Psoas muscle (tissue), 8 donors: ENCODE results near the gene IGSF22. TPM values are rescaled to one million over a fixed set of nuclear protein-coding genes. Genes with fewer than 3 reads are reported as not detected.
"Not testable (repeated sequence)": the region's sequence is repeated elsewhere in the genome, so short reads cannot be mapped to it uniquely, and the experiment has no call there.

Experiments used
- ATAC-seq, 4 donors: fragments of 200-7000 bp; cut with Tn5 transposase; one replicate each; pipeline ENCODE4 v1.9.1; 2020; ENCODE audit warnings: moderate library complexity in 3 of 4, mild to moderate bottlenecking in 2 of 4
- DNase-seq, 2 donors: peaks; one replicate each; pipeline ENCODE4 v3.0.0-alpha.2; 2020
- H3K27ac ChIP-seq: fragments of 200-600 bp; one replicate; pipeline ENCODE4 v1.8.0; 2022
- H3K27me3 ChIP-seq, 3 donors: fragments of 200-600 bp in 1 of 3; one replicate each; pipeline versions ENCODE4 v1.6.1 to v1.8.0; 2013 to 2022; ENCODE audit warnings: low read length in 2 of 3, mild to moderate bottlenecking in 2 of 3, moderate library complexity in 1 of 3; ENCODE audit not compliant: insufficient read depth in 3 of 3
- H3K36me3 ChIP-seq, 2 donors: fragments of 200-600 bp in 1 of 2; one replicate each; pipeline versions ENCODE4 v1.6.1 to v1.8.0; 2013 to 2022; ENCODE audit warnings: low read depth in 1 of 2, mild to moderate bottlenecking in 1 of 2, moderate library complexity in 1 of 2; ENCODE audit not compliant: insufficient read depth in 1 of 2
- H3K4me1 ChIP-seq: fragments of 200-600 bp; one replicate; pipeline ENCODE4 v1.8.0; 2022
- H3K4me3 ChIP-seq: fragments of 200-600 bp; one replicate; pipeline ENCODE4 v1.8.0; 2022; ENCODE audit warnings: mild to moderate bottlenecking
- H3K9me3 ChIP-seq: fragments of 200-600 bp; one replicate; pipeline ENCODE4 v1.8.0; 2022
- WGBS, 3 donors: extraction: QIAGEN DNeasy Blood & Tissue Kit; methylation state at CpG; one replicate each; pipeline versions ENCODE4 v1.1.6 to v1.1.7; 2013; 5-methylcytosine and 5-hydroxymethylcytosine counted together
- intact Hi-C, 2 donors: fragments of 100-400 bp; cut with DNase I; formaldehyde crosslinking; loops; one replicate each; pipeline versions ENCODE4 v1.11.0 to v1.14.2; 2022
- polyA plus RNA-seq, 3 donors: library from polyadenylated mRNA; stranded (reverse); fragments of 200-250 nt; gene quantifications; one replicate each; pipeline ENCODE4 v1.2.3, GENCODE V29; 2013
- total RNA-seq, 4 donors: library from RNA; stranded (reverse); fragmentation: NEBNext Ultra II Directional in 2 of 4; extraction: Animal tissue kit (Norgen Biotek cat#: 25700) in 2 of 4; gene quantifications; one replicate each; pipeline versions ENCODE4 v1.2.1 to v1.2.4, GENCODE V29; 2021 to 2023
- TF ChIP-seq, protein P1 (sequence below): fragments of 200-600 bp; IDR thresholded peaks from one replicate; pipeline ENCODE4 v1.8.0; 2022; ENCODE audit warnings: antibody characterized with exemption
- donor health status: healthy with polysubstance abuse.
- donor health status: DM: no; HTN: no; CAD: no; lungs with moderate emphysema.
- donor health status: Bipolar disorder and iron deficiency.
- donor health status: healthy.
- donor health status: DM: yes; HTN: yes; CAD: no.
- donor health status: DM: no; HTN: no; CAD: no.
- donor health status: DM: no; HTN: no; CAD: no.
- donor health status: DM: yes; HTN: yes; CAD: no.

Gene IGSF22
- total and polyA plus RNA-seq, 7 donors: 0.03 to 0.87 (median 0.49) TPM

DNA sequence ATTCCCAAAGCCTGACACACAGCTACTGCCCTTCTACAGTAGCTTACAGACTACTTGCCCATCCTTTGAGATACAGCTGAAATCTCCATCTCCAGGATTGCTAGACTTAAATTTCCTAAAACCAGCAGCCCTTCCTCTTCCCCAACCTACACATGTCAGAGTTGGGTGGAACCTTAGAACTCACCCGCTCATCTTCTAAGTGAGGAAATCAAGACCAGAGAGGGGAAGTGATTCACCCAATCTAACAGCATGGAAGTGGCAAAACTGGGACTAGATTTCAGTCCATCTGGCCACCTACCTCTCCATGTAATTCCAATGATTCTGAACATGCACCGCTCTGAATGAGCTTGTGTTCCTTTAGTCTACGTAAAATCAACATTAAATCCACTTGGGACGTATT lies 28.4 kb downstream of the IGSF22 start:
- Histone ChIP-seq H3K9me3 (no peaks in the 10 kb centered on the region), H3K4me1 (peaks cover 11% of the 10 kb centered on the region), H3K36me3 (peaks cover 0 to 16% of the 10 kb centered on the region in 2 donors), H3K27ac (no peak overlapping the region), H3K27me3 (no peaks in the 10 kb centered on the region), H3K4me3 (no peak overlapping the region)
- DNase-seq: no peak
- TF ChIP-seq, protein P1, sequence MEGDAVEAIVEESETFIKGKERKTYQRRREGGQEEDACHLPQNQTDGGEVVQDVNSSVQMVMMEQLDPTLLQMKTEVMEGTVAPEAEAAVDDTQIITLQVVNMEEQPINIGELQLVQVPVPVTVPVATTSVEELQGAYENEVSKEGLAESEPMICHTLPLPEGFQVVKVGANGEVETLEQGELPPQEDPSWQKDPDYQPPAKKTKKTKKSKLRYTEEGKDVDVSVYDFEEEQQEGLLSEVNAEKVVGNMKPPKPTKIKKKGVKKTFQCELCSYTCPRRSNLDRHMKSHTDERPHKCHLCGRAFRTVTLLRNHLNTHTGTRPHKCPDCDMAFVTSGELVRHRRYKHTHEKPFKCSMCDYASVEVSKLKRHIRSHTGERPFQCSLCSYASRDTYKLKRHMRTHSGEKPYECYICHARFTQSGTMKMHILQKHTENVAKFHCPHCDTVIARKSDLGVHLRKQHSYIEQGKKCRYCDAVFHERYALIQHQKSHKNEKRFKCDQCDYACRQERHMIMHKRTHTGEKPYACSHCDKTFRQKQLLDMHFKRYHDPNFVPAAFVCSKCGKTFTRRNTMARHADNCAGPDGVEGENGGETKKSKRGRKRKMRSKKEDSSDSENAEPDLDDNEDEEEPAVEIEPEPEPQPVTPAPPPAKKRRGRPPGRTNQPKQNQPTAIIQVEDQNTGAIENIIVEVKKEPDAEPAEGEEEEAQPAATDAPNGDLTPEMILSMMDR: no peak
- intact Hi-C loops: loop anchor here in 1 of 2 donors (5.0 kb wide), 1 partner anchor 305 kb away; the partner anchor contains the start of gene LDHA
- WGBS, 3 donors: 85 to 90% (median 90%) methylated on average over 4 of the region's 4 CpGs
- no peak for ATAC-seq

DNA sequence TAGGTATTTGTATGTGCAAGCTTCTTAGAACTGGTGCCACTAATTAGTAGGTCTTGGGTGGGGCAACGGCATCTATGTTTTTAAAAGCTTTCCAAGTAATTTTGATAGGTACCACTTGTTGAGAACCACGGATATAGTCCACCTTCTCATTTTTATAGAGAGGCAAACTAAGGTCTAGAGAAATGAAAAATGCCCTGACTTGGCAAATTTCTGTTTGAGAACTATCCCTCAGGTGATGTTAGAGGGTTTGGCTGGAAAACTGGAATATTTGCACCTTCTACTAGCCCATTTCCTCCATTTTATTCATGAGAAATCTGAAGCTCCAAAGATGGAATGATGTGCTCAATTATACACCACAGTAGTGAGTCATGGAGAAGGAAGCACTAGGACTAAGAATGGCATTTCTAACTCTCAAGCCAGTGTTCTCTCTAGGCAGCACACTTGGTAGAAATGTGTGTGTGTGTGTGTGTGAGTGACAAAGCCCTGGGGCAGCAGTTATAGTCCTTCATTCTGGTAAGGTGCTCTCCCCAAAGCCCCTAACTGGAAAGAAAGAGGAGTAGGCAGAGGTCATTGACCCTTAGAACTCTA lies 29.3 kb downstream of the IGSF22 start:
- ATAC-seq (no peak), DNase-seq (no peak)
- 80 to 88% (median 84%) methylated on average over 2 of the region's 2 CpGs for WGBS, 3 donors
- Histone ChIP-seq H3K4me1 (peaks cover 11% of the 10 kb centered on the region), H3K27ac (no peak overlapping the region), H3K9me3 (no peaks in the 10 kb centered on the region), H3K27me3 (no peaks in the 10 kb centered on the region), H3K36me3 (peaks cover 0 to 8% of the 10 kb centered on the region in 2 donors), H3K4me3 (no peak overlapping the region)
- TF ChIP-seq, protein P1: no peak
- intact Hi-C loops: loop anchor here in 1 of 2 donors (5.0 kb wide), 1 partner anchor 304 kb away; the partner anchor contains the start of gene LDHA

DNA sequence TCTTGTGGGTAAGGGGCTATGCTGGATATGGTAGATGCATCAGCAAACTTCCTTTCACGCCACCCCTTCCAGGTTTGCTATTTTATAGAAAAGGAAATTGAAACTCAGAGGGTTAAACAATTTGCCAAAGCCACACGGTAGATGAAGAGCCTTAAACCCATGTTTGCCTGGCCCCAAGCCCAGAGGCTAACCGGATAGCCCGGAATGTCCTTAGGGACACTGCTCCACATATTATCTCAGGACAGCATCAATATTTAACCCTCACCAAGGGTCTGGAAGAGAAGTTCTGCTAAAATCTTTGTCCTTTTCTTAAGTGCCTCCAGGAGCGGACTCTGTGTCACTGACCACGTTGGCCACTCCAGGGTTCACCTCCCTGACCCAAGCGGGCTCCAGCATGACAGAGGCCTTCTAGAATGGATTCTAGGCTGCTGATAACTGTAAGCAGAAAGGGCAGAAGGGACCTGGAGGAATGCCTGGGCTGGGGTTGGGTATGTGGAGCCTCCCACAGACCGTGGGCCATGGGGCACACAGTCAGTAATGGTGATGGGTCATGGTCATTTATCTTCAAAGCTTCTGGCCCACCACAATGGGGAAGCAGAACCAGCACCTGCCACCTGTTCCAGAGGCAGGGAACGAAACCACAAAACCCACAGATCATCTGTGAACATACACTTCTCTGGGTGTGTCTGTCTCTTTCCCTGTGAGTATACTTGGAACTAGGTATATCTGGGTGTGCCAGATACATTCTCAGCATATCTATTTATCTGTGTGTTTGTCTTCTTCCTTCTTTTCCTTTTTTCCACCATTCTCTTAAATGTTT lies 32.8 kb downstream of the IGSF22 start:
- H3K36me3 ChIP-seq: no peaks in the 10 kb centered on the region
- TF ChIP-seq, protein P1: no peak
- no peaks in the 10 kb centered on the region for H3K27me3 ChIP-seq
- no peak for DNase-seq
- H3K4me1 ChIP-seq: peaks cover 3% of the 10 kb centered on the region
- intact Hi-C loops: no loop called here
- ATAC-seq: no peak
- H3K4me3 ChIP-seq: no peak overlapping the region
- no peak overlapping the region for H3K27ac ChIP-seq
- H3K9me3 ChIP-seq: no peaks in the 10 kb centered on the region
- 41 to 46% (median 41%) methylated on average over 9 of the region's 9 CpGs for WGBS, 3 donors

DNA sequence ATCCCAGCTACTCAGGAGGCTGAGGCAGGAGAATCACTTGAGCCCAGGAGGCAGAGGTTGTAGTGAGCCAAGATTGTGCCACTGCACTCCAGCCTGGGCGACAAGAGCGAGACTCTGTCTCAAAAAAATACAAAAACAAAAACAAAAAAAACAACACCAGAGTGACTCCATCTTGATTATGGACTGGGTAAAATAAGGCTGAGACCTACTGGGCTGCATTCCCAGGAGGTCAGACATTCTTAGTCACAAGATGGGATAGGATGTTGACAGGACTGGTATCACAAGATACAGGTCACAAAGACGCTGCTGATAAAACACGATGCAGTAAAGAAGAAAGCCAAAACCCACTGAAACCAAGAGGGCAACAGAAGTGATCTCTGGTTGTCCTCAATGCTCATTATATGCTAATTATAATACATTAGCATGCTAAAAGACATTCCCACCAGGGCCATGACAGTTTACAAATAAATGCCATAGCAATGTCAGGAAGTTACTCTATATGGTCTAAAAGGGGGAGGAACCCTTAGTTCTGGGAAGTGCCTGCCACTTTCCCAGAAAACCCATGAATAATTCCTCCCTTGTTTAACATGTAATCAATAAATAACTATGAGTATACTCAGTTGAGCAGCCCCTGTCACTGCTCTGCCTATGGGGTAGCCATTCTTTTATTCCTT lies 34.4 kb downstream of the IGSF22 start:
- ATAC-seq, DNase-seq, H3K4me1 ChIP-seq, H3K9me3 ChIP-seq, intact Hi-C loops, H3K27ac ChIP-seq, H3K27me3 ChIP-seq, H3K36me3 ChIP-seq, H3K4me3 ChIP-seq: not testable (repeated sequence)
- 78 to 87% (median 78%) methylated on average over 4 of the region's 4 CpGs for WGBS, 3 donors

DNA sequence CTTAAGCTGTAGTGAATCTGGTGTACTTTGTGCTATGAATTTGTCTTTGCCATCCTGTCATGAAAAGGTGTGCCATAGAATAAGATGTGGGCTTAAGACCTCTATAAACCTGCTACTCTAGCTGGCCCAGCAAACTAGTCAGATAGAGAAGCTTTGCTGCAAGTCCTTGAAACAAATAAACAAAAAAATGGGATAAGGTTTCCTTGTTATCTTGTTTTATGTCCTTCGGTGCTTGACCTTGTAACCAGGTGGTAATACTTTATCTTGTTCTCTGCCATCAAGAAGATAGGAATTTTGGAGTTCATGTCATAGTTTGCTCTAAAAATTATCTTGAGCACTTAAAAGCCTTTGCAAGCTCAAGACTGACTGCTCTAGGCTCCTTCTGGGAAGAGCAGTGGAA lies 41.7 kb downstream of the IGSF22 start:
- Histone ChIP-seq H3K27ac (no peak overlapping the region), H3K36me3 (no peaks in the 10 kb centered on the region), H3K4me1 (no peaks in the 10 kb centered on the region), H3K27me3 (no peaks in the 10 kb centered on the region), H3K4me3 (no peak overlapping the region), H3K9me3 (no peaks in the 10 kb centered on the region)
- DNase-seq (no peak), ATAC-seq (no peak)
- WGBS, 3 donors: 86 to 100% (median 91%) methylated on average over 1 of the region's 1 CpG
- TF ChIP-seq, protein P1: no peak
- intact Hi-C loops: no loop called here
